Smooth muscle cell (in vitro differentiated cells): ENCODE results near the gene PSMD2. TPM values are rescaled to one million over a fixed set of nuclear protein-coding genes. Genes with fewer than 3 reads are reported as not detected.

Experiments
- DNase-seq: peaks from one replicate; lab custom pipeline; 2025; ENCODE audit not compliant: unreplicated experiment; lab: John Stamatoyannopoulos, UW
- H2AFZ ChIP-seq: fragments of 200-600 bp; sonication (generic); 2 replicates; pipeline ENCODE4 v1.6.0; 2016; ENCODE audit warnings: antibody characterized with exemption, low read depth, mild to moderate bottlenecking
- H3F3A ChIP-seq: fragments of 200-600 bp; sonication (generic); 2 replicates; pipeline ENCODE4 v1.6.0; 2017; ENCODE audit warnings: antibody characterized with exemption, low read depth
- H3K27ac ChIP-seq: fragments of 200-600 bp; sonication (generic); 2 replicates; pipeline ENCODE4 v1.5.1; 2016; ENCODE audit warnings: low read depth, mild to moderate bottlenecking
- H3K27me3 ChIP-seq: fragments of 200-600 bp; sonication (generic); 2 replicates; pipeline ENCODE4 v1.6.1; 2016; ENCODE audit warnings: low read depth, mild to moderate bottlenecking
- H3K36me3 ChIP-seq: fragments of 200-600 bp; sonication (generic); 2 replicates; pipeline ENCODE4 v1.5.1; 2016; ENCODE audit warnings: low read depth
- H3K4me1 ChIP-seq: fragments of 200-600 bp; sonication (generic); 2 replicates; pipeline ENCODE4 v1.5.1; 2016; ENCODE audit warnings: low read depth
- H3K4me2 ChIP-seq: fragments of 200-600 bp; sonication (generic); 2 replicates; pipeline ENCODE4 v1.6.0; 2016; ENCODE audit warnings: mild to moderate bottlenecking
- H3K4me3 ChIP-seq: fragments of 200-600 bp; sonication (generic); 2 replicates; pipeline ENCODE4 v1.5.1; 2016; ENCODE audit warnings: mild to moderate bottlenecking
- H3K79me2 ChIP-seq: fragments of 200-600 bp; sonication (generic); 2 replicates; pipeline ENCODE4 v1.6.0; 2016; ENCODE audit warnings: low read depth, mild to moderate bottlenecking
- H3K9ac ChIP-seq: fragments of 200-600 bp; sonication (generic); 2 replicates; pipeline ENCODE4 v1.6.0; 2016; ENCODE audit warnings: low read depth
- H3K9me3 ChIP-seq: fragments of 200-600 bp; sonication (generic); replicated peaks from 2 replicates; pipeline ENCODE4 v1.5.1; 2016; ENCODE audit warnings: low read depth
- H4K20me1 ChIP-seq: fragments of 200-600 bp; sonication (generic); 2 replicates; pipeline ENCODE4 v1.6.0; 2016; ENCODE audit warnings: low read depth
- CTCF ChIP-seq: fragments of 200-600 bp; sonication (generic); IDR thresholded peaks from 2 replicates; pipeline ENCODE4 v1.5.1; 2017; ENCODE audit warnings: borderline replicate concordance, mild to moderate bottlenecking, antibody characterized with exemption; ENCODE audit not compliant: insufficient read depth, poor library complexity, severe bottlenecking
- WGBS: methylation state at CpG from one replicate; pipeline ENCODE4 v1.1.7; 2016; ENCODE audit warnings: low lambda C conversion rate; 5-methylcytosine and 5-hydroxymethylcytosine counted together
- polyA plus RNA-seq: library from polyadenylated mRNA; unstranded; fragments of >200 nt; fragmentation: Nextera tagmentation; extraction: Ambion mirVana; gene quantifications from 2 replicates; pipeline ENCODE4 v1.2.1, GENCODE V29; 2016
- total RNA-seq: library from RNA; depleted of rRNA; stranded (reverse); fragments of >200 nt; gene quantifications from 2 replicates; pipeline ENCODE4 v1.2.3, GENCODE V29; 2014

The PSMD2 gene
- total and polyA plus RNA-seq, 2 experiments from 2014 or later = 315 to 356 TPM

- DNase-seq = no peak
- 100% methylated on average over 4 of the region's 4 CpGs for WGBS
- Histone ChIP-seq H3K27ac (no peak overlapping the region), H3K27me3 (no peaks in the 10 kb centered on the region), H3K9ac (no peak overlapping the region), H3K4me1 (no peaks in the 10 kb centered on the region), H3K9me3 (no peaks in the 10 kb centered on the region), H3K4me3 (no peak overlapping the region), H3K79me2 (peaks cover 26% of the 10 kb centered on the region), H2AFZ (no peak overlapping the region), H3K4me2 (no peak overlapping the region), H4K20me1 (peaks cover 64% of the 10 kb centered on the region), H3F3A (peaks cover 15% of the 10 kb centered on the region), H3K36me3 (peaks cover 36% of the 10 kb centered on the region)
- no peak for TF ChIP-seq CTCF
These were observed 7.4 kb downstream of the PSMD2 start for GRCh38 chr3:184306341-184306972.

GRCh38 chr3:184307915-184308314, 8.9 kb downstream of the PSMD2 start:
- no peaks in the 10 kb centered on the region for H3K9me3 ChIP-seq

GRCh38 chr3:184308744-184309143, 9.7 kb downstream of the PSMD2 start:
- Histone ChIP-seq H3K4me3 (no peak overlapping the region), H2AFZ (no peak overlapping the region), H3K27me3 (no peaks in the 10 kb centered on the region), H3F3A (peaks cover 15% of the 10 kb centered on the region), H3K9me3 (no peaks in the 10 kb centered on the region), H3K79me2 (peaks cover 8% of the 10 kb centered on the region), H4K20me1 (peaks cover 41% of the 10 kb centered on the region), H3K9ac (no peak overlapping the region), H3K4me1 (no peaks in the 10 kb centered on the region), H3K27ac (no peak overlapping the region), H3K4me2 (no peak overlapping the region), H3K36me3 (peaks cover 19% of the 10 kb centered on the region)
- no peak for DNase-seq
- TF ChIP-seq CTCF = no peak
- WGBS = 91% methylated on average over 7 of the region's 7 CpGs

More at GRCh38 chr3:184307915-184308314, 8.9 kb downstream of the PSMD2 start:
- no peak overlapping the region for H3K4me3 ChIP-seq
- H3K79me2 ChIP-seq = peaks cover 12% of the 10 kb centered on the region
- peaks cover 15% of the 10 kb centered on the region for H3F3A ChIP-seq
- H4K20me1 ChIP-seq = peaks cover 49% of the 10 kb centered on the region
- no peak for TF ChIP-seq CTCF
- no peak overlapping the region for H3K9ac ChIP-seq
- H3K4me2 ChIP-seq = no peak overlapping the region
- no peak for DNase-seq
- H3K27me3 ChIP-seq = no peaks in the 10 kb centered on the region
- WGBS = 99% methylated on average over 9 of the region's 9 CpGs
- H3K4me1 ChIP-seq = no peaks in the 10 kb centered on the region
- H3K36me3 ChIP-seq = peaks cover 27% of the 10 kb centered on the region
- H3K27ac ChIP-seq = no peak overlapping the region
- no peak overlapping the region for H2AFZ ChIP-seq

GRCh38 chr3:184311633-184312032, 12.6 kb downstream of the PSMD2 start:
- Histone ChIP-seq H3K9me3 (no peaks in the 10 kb centered on the region), H3K79me2 (peaks cover 20% of the 10 kb centered on the region), H4K20me1 (peaks cover 29% of the 10 kb centered on the region), H3K4me3 (no peak overlapping the region), H3K4me1 (peaks cover 10% of the 10 kb centered on the region), H3K36me3 (peaks cover 6% of the 10 kb centered on the region), H3K27ac (no peak overlapping the region), H3K9ac (no peak overlapping the region), H3K4me2 (no peak overlapping the region), H3K27me3 (no peaks in the 10 kb centered on the region), H2AFZ (no peak overlapping the region), H3F3A (peaks cover 17% of the 10 kb centered on the region)
- DNase-seq = no peak
- no peak for TF ChIP-seq CTCF
